ENCODE results near the gene REG4.
A peak's percentile ranks its signal among the peaks of the same experiment; 100 is the strongest.
"Not testable (repeated sequence)": the region's sequence is repeated elsewhere in the genome, so short reads cannot be mapped to it uniquely, and the experiment has no call there.

The REG4 gene

GRCh38 chr1:119811387-119811786 is at the start of gene REG4:
TSS of gene REG4 (minus strand) at chr1:119811460. CDS start at chr1:119808769, 2,691 bp downstream.
- DNase-seq, result no peak

- peak; percentile 87 for DNase-seq
Measured at GRCh38 chr1:119859647-119860046, 48.4 kb upstream of the REG4 start.

- DNase-seq, result not testable (repeated sequence)
Measured at GRCh38 chr1:119858556-119859214, 47.4 kb upstream of the REG4 start.

- DNase-seq, result no peak
Measured at GRCh38 chr1:119858126-119858525, 46.9 kb upstream of the REG4 start.

- DNase-seq, result no peak
Measured at GRCh38 chr1:119853155-119853554, 41.9 kb upstream of the REG4 start.

GRCh38 chr1:119844206-119844605 is 32.9 kb upstream of the REG4 start:
- DNase-seq, result peak; percentile 7

- no peak for DNase-seq
Measured at GRCh38 chr1:119841306-119841705, 30.0 kb upstream of the REG4 start.

- DNase-seq, result no peak
Measured at GRCh38 chr1:119840745-119841144, 29.5 kb upstream of the REG4 start.

- no peak for DNase-seq
Measured at GRCh38 chr1:119838236-119838635, 27.0 kb upstream of the REG4 start.

- DNase-seq, result no peak
Measured at GRCh38 chr1:119834990-119835389, 23.7 kb upstream of the REG4 start.

- no peak for DNase-seq
Measured at GRCh38 chr1:119831027-119831426, 19.8 kb upstream of the REG4 start.

- DNase-seq, result no peak
Measured at GRCh38 chr1:119829625-119830024, 18.4 kb upstream of the REG4 start.

- not testable (repeated sequence) for DNase-seq
Measured at GRCh38 chr1:119829006-119829405, 17.7 kb upstream of the REG4 start.

- no peak for DNase-seq
Measured at GRCh38 chr1:119828266-119828665, 17.0 kb upstream of the REG4 start.

- peak; percentile 25 for DNase-seq
Measured at GRCh38 chr1:119827010-119827409, 15.8 kb upstream of the REG4 start.

GRCh38 chr1:119822406-119822805 is 11.1 kb upstream of the REG4 start:
- DNase-seq, result no peak

- DNase-seq, result no peak
Measured at GRCh38 chr1:119818181-119818580, 6.9 kb upstream of the REG4 start.

GRCh38 chr1:119816407-119816806 is 5.1 kb upstream of the REG4 start:
- peak; percentile 31 for DNase-seq

- no peak for DNase-seq
Measured at GRCh38 chr1:119815928-119816327, 4.7 kb upstream of the REG4 start.

- DNase-seq, result peak; percentile 47
Measured at GRCh38 chr1:119815361-119815760, 4.1 kb upstream of the REG4 start.

- no peak for DNase-seq
Measured at GRCh38 chr1:119814288-119814687, 3.0 kb upstream of the REG4 start.

GRCh38 chr1:119811985-119812557 is 811 bp upstream of the REG4 start:
- no peak for DNase-seq

GRCh38 chr1:119808972-119809550 is 2.2 kb downstream of the REG4 start:
- peak; percentile 65 for DNase-seq

- no peak for DNase-seq
Measured at GRCh38 chr1:119808491-119808890, 2.8 kb downstream of the REG4 start.

- DNase-seq, result no peak
Measured at GRCh38 chr1:119806489-119806888, 4.8 kb downstream of the REG4 start.
